ENCODE results near the gene PANK4.

PANK4 gene

GRCh38 chr1:2544875-2545640 lies 18.7 kb upstream of the PANK4 start:
- Mint-ChIP-seq H3K36me3 (ENCODE audit: low read depth) (no peaks in the 10 kb centered on the region), H3K27me3 (ENCODE audit: low read depth, poor library complexity) (no peaks in the 10 kb centered on the region), H3K9me3 (no peaks in the 10 kb centered on the region), H3K27ac (no peak overlapping the region), H3K4me3 (no peak overlapping the region), H3K4me1 (peaks cover 31% of the 10 kb centered on the region)
- DNase-seq, result no peak
- no peak for TF ChIP-seq CTCF (IDR thresholded peaks at IDR 0.05)

GRCh38 chr1:2544093-2544874 lies 17.9 kb upstream of the PANK4 start:
- Mint-ChIP-seq H3K9me3 (no peaks in the 10 kb centered on the region), H3K4me3 (no peak overlapping the region), H3K36me3 (ENCODE audit: low read depth) (no peaks in the 10 kb centered on the region), H3K27me3 (ENCODE audit: low read depth, poor library complexity) (peaks cover under 1% of the 10 kb centered on the region), H3K4me1 (peaks cover 23% of the 10 kb centered on the region), H3K27ac (no peak overlapping the region)
- TF ChIP-seq CTCF (IDR thresholded peaks at IDR 0.05), result no peak
- no peak for DNase-seq

- H3K4me1 Mint-ChIP-seq, result peaks cover 20% of the 10 kb centered on the region
These were observed 17.2 kb upstream of the PANK4 start for GRCh38 chr1:2543543-2544092.

GRCh38 chr1:2542246-2542915 lies 16.0 kb upstream of the PANK4 start:
- no peak overlapping the region for H3K27ac Mint-ChIP-seq
- H3K4me3 Mint-ChIP-seq, result peak overlapping the region; percentile 47
- no peak for TF ChIP-seq CTCF (IDR thresholded peaks at IDR 0.05)
- H3K4me1 Mint-ChIP-seq, result peaks cover 17% of the 10 kb centered on the region
- no peaks in the 10 kb centered on the region for H3K36me3 Mint-ChIP-seq (ENCODE audit: low read depth)
- H3K27me3 Mint-ChIP-seq (ENCODE audit: low read depth, poor library complexity), result peaks cover 14% of the 10 kb centered on the region
- DNase-seq, result no peak
- H3K9me3 Mint-ChIP-seq, result peaks cover 4% of the 10 kb centered on the region

More at GRCh38 chr1:2543543-2544092, 17.2 kb upstream of the PANK4 start:
- Mint-ChIP-seq H3K27ac (no peak overlapping the region), H3K9me3 (no peaks in the 10 kb centered on the region), H3K27me3 (ENCODE audit: low read depth, poor library complexity) (peaks cover 7% of the 10 kb centered on the region), H3K4me3 (no peak overlapping the region), H3K36me3 (ENCODE audit: low read depth) (no peaks in the 10 kb centered on the region)
- DNase-seq, result peak; percentile 56
- no peak for TF ChIP-seq CTCF (IDR thresholded peaks at IDR 0.05)

GRCh38 chr1:2541619-2542245 lies 15.3 kb upstream of the PANK4 start:
- TF ChIP-seq CTCF (IDR thresholded peaks at IDR 0.05), result no peak
- no peaks in the 10 kb centered on the region for H3K36me3 Mint-ChIP-seq (ENCODE audit: low read depth)
- H3K4me1 Mint-ChIP-seq, result peaks cover 17% of the 10 kb centered on the region
- H3K4me3 Mint-ChIP-seq, result no peak overlapping the region
- H3K27me3 Mint-ChIP-seq (ENCODE audit: low read depth, poor library complexity), result peaks cover 14% of the 10 kb centered on the region
- H3K27ac Mint-ChIP-seq, result no peak overlapping the region
- no peak for DNase-seq
- peaks cover 4% of the 10 kb centered on the region for H3K9me3 Mint-ChIP-seq
